ENCODE measurements around the gene FOXL1. TPM values are rescaled to one million over a fixed set of nuclear protein-coding genes. Genes with fewer than 3 reads are reported as not detected.

FOXL1 gene
- total RNA-seq, 1 experiment from 2014 or later, result 9.3 TPM

- no peak for TF ChIP-seq POLR2AphosphoS5 (IDR thresholded peaks at IDR 0.05; ENCODE audit: low read depth, low read length)
- TF ChIP-seq REST (IDR thresholded peaks at IDR 0.05; ENCODE audit: insufficient read depth in 1 of 2, low read depth in 2 of 2, low read length in 1 of 2), result no peak
- TF ChIP-seq CTCF (IDR thresholded peaks at IDR 0.05), result no peak
- no peak for TF ChIP-seq TCF7L2 (IDR thresholded peaks at IDR 0.05; ENCODE audit: low read depth, low read length)
- TF ChIP-seq SIN3A (IDR thresholded peaks at IDR 0.05; ENCODE audit: borderline replicate concordance, insufficient read depth, low read depth, low read length), result no peak
- no peaks in the 10 kb centered on the region for H3K27me3 ChIP-seq (ENCODE audit: control insufficient read depth, insufficient read depth, low read length)
- POLR2A ChIA-PET, result no interaction called here
Observed at GRCh38 chr16:86622700-86623615, 44.6 kb downstream of the FOXL1 start.

GRCh38 chr16:86625029-86625428, 46.7 kb downstream of the FOXL1 start:
- no peaks in the 10 kb centered on the region for H3K4me1 ChIP-seq (ENCODE audit: control insufficient read depth, insufficient read depth, low read length)
- ChIA-PET CTCF (no interaction called here), POLR2A (no interaction called here)
- no peak overlapping the region for H3K27ac ChIP-seq (ENCODE audit: low read length)
- H3K36me3 ChIP-seq (ENCODE audit: control insufficient read depth, insufficient read depth, low read length), result no peaks in the 10 kb centered on the region
- no peak for ATAC-seq
- H3K4me3 ChIP-seq (ENCODE audit: low read depth in 2 of 2, low read length in 2 of 2), result no peak overlapping the region
- BruUV-seq (replicated peaks), result no TSS peak
- TF ChIP-seq REST (IDR thresholded peaks at IDR 0.05; ENCODE audit: insufficient read depth in 1 of 2, low read depth in 2 of 2, low read length in 1 of 2) (no peak), POLR2AphosphoS5 (IDR thresholded peaks at IDR 0.05; ENCODE audit: low read depth, low read length) (no peak), CTCF (IDR thresholded peaks at IDR 0.05) (no peak), TCF7L2 (IDR thresholded peaks at IDR 0.05; ENCODE audit: low read depth, low read length) (no peak), SIN3A (IDR thresholded peaks at IDR 0.05; ENCODE audit: borderline replicate concordance, insufficient read depth, low read depth, low read length) (no peak)
- in situ Hi-C loops (cut with HindIII; ENCODE audit: low pct_unique_long_range_greater_than_20kb, low sequenced_read_pairs) (no loop called here), intact Hi-C loops (cut with micrococcal nuclease; ENCODE audit: unreplicated experiment) (no loop called here)
- H3K27me3 ChIP-seq (ENCODE audit: control insufficient read depth, insufficient read depth, low read length), result no peaks in the 10 kb centered on the region
- no peak for DNase-seq (ENCODE audit: low read depth, low spot score)
- H3K9me3 ChIP-seq (ENCODE audit: control insufficient read depth, insufficient read depth, low read depth, low read length), result no peaks in the 10 kb centered on the region

More at GRCh38 chr16:86622700-86623615, 44.6 kb downstream of the FOXL1 start:
- intact Hi-C loops (cut with micrococcal nuclease; ENCODE audit: unreplicated experiment) (no loop called here), in situ Hi-C loops (cut with HindIII; ENCODE audit: low pct_unique_long_range_greater_than_20kb, low sequenced_read_pairs) (no loop called here)
- no TSS peak for BruUV-seq (replicated peaks)
- Histone ChIP-seq H3K9me3 (ENCODE audit: control insufficient read depth, insufficient read depth, low read depth, low read length) (no peaks in the 10 kb centered on the region), H3K27ac (ENCODE audit: low read length) (no peak overlapping the region), H3K4me3 (ENCODE audit: low read depth in 2 of 2, low read length in 2 of 2) (no peak overlapping the region), H3K36me3 (ENCODE audit: control insufficient read depth, insufficient read depth, low read length) (no peaks in the 10 kb centered on the region), H3K4me1 (ENCODE audit: control insufficient read depth, insufficient read depth, low read length) (peaks cover 6% of the 10 kb centered on the region)
- DNase-seq (ENCODE audit: low read depth, low spot score) (no peak), ATAC-seq (no peak)
- CTCF ChIA-PET, result no interaction called here
